ENCODE measurements around the gene DHRS7C. TPM values are rescaled to one million over a fixed set of nuclear protein-coding genes. Genes with fewer than 3 reads are reported as not detected.
"Not testable (repeated sequence)": the region's sequence is repeated elsewhere in the genome, so short reads cannot be mapped to it uniquely, and the experiment has no call there.

Gene DHRS7C
- total and polyA plus RNA-seq, 3 donors from 2014 or later, result 0.46 to 0.79 TPM; not detected in 1

GRCh38 chr17:9792181-9792840 lies 919 bp upstream of the DHRS7C start:
- no peaks in the 10 kb centered on the region for H3K27me3 ChIP-seq
- no peak overlapping the region for H3K4me3 ChIP-seq
- no peaks in the 10 kb centered on the region for H3K36me3 ChIP-seq (ENCODE audit: low read depth, missing control alignments)
- WGBS, 2 donors, result 87 to 95% methylated on average over 15 of the region's 15 CpGs
- H3K9me3 ChIP-seq, result no peaks in the 10 kb centered on the region
- no peaks in the 10 kb centered on the region for H3K4me1 ChIP-seq
- intact Hi-C loops (cut with DNase I; ENCODE audit: low total_unique reads), result no loop called here
- no peak for DNase-seq
- H3K27ac ChIP-seq, result no peak overlapping the region
- TF ChIP-seq POLR2A (IDR thresholded peaks at IDR 0.05), result no peak
- TF ChIP-seq, protein P1, sequence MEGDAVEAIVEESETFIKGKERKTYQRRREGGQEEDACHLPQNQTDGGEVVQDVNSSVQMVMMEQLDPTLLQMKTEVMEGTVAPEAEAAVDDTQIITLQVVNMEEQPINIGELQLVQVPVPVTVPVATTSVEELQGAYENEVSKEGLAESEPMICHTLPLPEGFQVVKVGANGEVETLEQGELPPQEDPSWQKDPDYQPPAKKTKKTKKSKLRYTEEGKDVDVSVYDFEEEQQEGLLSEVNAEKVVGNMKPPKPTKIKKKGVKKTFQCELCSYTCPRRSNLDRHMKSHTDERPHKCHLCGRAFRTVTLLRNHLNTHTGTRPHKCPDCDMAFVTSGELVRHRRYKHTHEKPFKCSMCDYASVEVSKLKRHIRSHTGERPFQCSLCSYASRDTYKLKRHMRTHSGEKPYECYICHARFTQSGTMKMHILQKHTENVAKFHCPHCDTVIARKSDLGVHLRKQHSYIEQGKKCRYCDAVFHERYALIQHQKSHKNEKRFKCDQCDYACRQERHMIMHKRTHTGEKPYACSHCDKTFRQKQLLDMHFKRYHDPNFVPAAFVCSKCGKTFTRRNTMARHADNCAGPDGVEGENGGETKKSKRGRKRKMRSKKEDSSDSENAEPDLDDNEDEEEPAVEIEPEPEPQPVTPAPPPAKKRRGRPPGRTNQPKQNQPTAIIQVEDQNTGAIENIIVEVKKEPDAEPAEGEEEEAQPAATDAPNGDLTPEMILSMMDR (IDR thresholded peaks at IDR 0.05), result no peak

DNA sequence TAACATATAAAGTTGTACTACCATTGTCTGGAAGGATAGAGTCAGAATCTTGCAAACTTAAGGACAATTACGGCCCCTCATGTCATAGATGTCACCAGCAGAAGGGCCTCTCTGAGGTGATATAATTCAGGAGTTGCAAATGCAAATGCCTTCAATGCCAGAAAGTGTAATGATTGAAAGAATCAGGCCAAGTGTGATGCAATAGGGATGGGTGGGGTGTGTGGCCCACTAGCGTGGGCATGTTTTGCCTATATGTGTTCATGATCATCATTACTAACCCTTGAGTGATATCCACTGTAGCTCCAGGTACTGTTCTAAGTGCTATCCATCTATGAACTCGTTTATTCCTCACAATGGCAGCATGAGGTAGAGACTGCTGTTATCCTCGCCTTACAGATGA lies 1.1 kb downstream of the DHRS7C start:
- intact Hi-C loops (cut with DNase I; ENCODE audit: low total_unique reads), result no loop called here
- Histone ChIP-seq H3K36me3 (ENCODE audit: low read depth, missing control alignments) (no peaks in the 10 kb centered on the region), H3K27me3 (no peaks in the 10 kb centered on the region), H3K27ac (no peak overlapping the region), H3K9me3 (no peaks in the 10 kb centered on the region), H3K4me3 (no peak overlapping the region), H3K4me1 (no peaks in the 10 kb centered on the region)
- no peak for DNase-seq
- TF ChIP-seq, protein P1 (IDR thresholded peaks at IDR 0.05), result no peak
- TF ChIP-seq POLR2A (IDR thresholded peaks at IDR 0.05), result no peak
- WGBS, 2 donors, result 90 to 98% methylated on average over 4 of the region's 4 CpGs

- intact Hi-C loops (cut with DNase I; ENCODE audit: low total_unique reads), result no loop called here
These were observed 2.8 kb downstream of the DHRS7C start for GRCh38 chr17:9788601-9789000.

GRCh38 chr17:9784544-9784943 lies 6.8 kb downstream of the DHRS7C start:
- no peaks in the 10 kb centered on the region for H3K36me3 ChIP-seq (ENCODE audit: low read depth, missing control alignments)
- 95 to 100% methylated on average over 2 of the region's 2 CpGs for WGBS, 2 donors
- no peak for TF ChIP-seq POLR2A (IDR thresholded peaks at IDR 0.05)
- no peak for DNase-seq
- H3K27me3 ChIP-seq, result no peaks in the 10 kb centered on the region
- H3K9me3 ChIP-seq, result no peaks in the 10 kb centered on the region
- no peak overlapping the region for H3K4me3 ChIP-seq
- intact Hi-C loops (cut with DNase I; ENCODE audit: low total_unique reads), result no loop called here
- H3K4me1 ChIP-seq, result no peaks in the 10 kb centered on the region
- H3K27ac ChIP-seq, result no peak overlapping the region

More at GRCh38 chr17:9788601-9789000, 2.8 kb downstream of the DHRS7C start:
- H3K27ac ChIP-seq, result no peak overlapping the region
- H3K4me3 ChIP-seq, result no peak overlapping the region
- no peaks in the 10 kb centered on the region for H3K27me3 ChIP-seq
- WGBS, 2 donors, result 86 to 89% methylated on average over 7 to 8 of the region's 8 CpGs
- H3K36me3 ChIP-seq (ENCODE audit: low read depth, missing control alignments), result no peaks in the 10 kb centered on the region
- TF ChIP-seq, protein P1 (IDR thresholded peaks at IDR 0.05), result no peak
- no peak for TF ChIP-seq POLR2A (IDR thresholded peaks at IDR 0.05)
- no peaks in the 10 kb centered on the region for H3K9me3 ChIP-seq
- DNase-seq, result no peak
- no peaks in the 10 kb centered on the region for H3K4me1 ChIP-seq

GRCh38 chr17:9783465-9783864 lies 7.9 kb downstream of the DHRS7C start:
- WGBS, 2 donors, result 85 to 97% methylated on average over 5 of the region's 5 CpGs
- intact Hi-C loops (cut with DNase I; ENCODE audit: low total_unique reads), result not testable (repeated sequence)

DNA sequence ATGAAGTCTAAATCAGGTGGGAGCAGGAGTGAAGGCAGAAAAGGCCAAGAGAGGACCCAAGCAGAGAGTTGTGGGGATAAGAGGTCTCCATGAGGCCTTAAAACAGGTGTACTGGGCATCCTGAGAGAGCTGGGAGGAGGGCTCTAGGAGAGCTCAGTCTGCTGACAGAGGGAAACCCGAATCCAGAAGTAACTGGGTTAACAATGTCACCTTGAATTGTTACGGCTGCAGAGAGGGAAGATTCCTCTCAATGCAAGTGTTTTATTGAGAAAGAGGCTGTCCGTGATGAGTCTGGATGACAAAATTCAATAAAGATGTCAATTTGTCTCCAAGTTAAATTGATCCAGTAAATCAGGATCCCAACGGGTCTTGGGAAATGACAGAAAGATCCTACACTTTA lies 8.3 kb downstream of the DHRS7C start:
- 83 to 85% methylated on average over 4 of the region's 4 CpGs for WGBS, 2 donors
- intact Hi-C loops (cut with DNase I; ENCODE audit: low total_unique reads), result no loop called here
- no peak for DNase-seq
- Histone ChIP-seq H3K27me3 (no peaks in the 10 kb centered on the region), H3K4me1 (no peaks in the 10 kb centered on the region), H3K27ac (no peak overlapping the region), H3K4me3 (no peak overlapping the region), H3K36me3 (ENCODE audit: low read depth, missing control alignments) (no peaks in the 10 kb centered on the region), H3K9me3 (no peaks in the 10 kb centered on the region)
- no peak for TF ChIP-seq POLR2A (IDR thresholded peaks at IDR 0.05)
- TF ChIP-seq, protein P1 (IDR thresholded peaks at IDR 0.05), result no peak

More at GRCh38 chr17:9783465-9783864, 7.9 kb downstream of the DHRS7C start:
- not testable (repeated sequence) for H3K36me3 ChIP-seq (ENCODE audit: low read depth, missing control alignments); H3K4me1 ChIP-seq; H3K4me3 ChIP-seq; H3K27ac ChIP-seq; DNase-seq; H3K9me3 ChIP-seq; H3K27me3 ChIP-seq

Measured in testis (tissue), 3 donors.